GM18951 (cell line): ENCODE data around the gene GLIPR1.
"Not testable (repeated sequence)": the region's sequence is repeated elsewhere in the genome, so short reads cannot be mapped to it uniquely, and the experiment has no call there.

Experiments
- POLR2A ChIP-seq: IDR thresholded peaks from 4 replicates; pipeline ENCODE4 v1.6.1; 2011; ENCODE audit warnings: mild to moderate bottlenecking; ENCODE audit not compliant: insufficient read length, insufficient read depth; ENCODE audit errors: extremely low read depth
- in situ Hi-C: fragments of 300-500 bp; cut with MboI; formaldehyde crosslinking; loops from one replicate; pipeline ENCODE4 v1.12.0; 2022; ENCODE audit warnings: low sequenced_read_pairs, mixed read lengths, inconsistent platforms; ENCODE audit not compliant: unreplicated experiment

The GLIPR1 gene

GRCh38 chr12:75455839-75456238 is 24.7 kb upstream of the GLIPR1 start:
- TF ChIP-seq POLR2A = no peak
- in situ Hi-C loops = no loop called here

GRCh38 chr12:75457191-75457590 is 23.4 kb upstream of the GLIPR1 start:
- no peak for TF ChIP-seq POLR2A
- in situ Hi-C loops = no loop called here

- in situ Hi-C loops = not testable (repeated sequence)
These were observed 22.7 kb upstream of the GLIPR1 start for GRCh38 chr12:75457866-75458265.

GRCh38 chr12:75459755-75460154 is 20.8 kb upstream of the GLIPR1 start:
- in situ Hi-C loops = no loop called here

GRCh38 chr12:75460204-75460603 is 20.4 kb upstream of the GLIPR1 start:
- in situ Hi-C loops = no loop called here
- no peak for TF ChIP-seq POLR2A

More at GRCh38 chr12:75459755-75460154, 20.8 kb upstream of the GLIPR1 start:
- no peak for TF ChIP-seq POLR2A

- no peak for TF ChIP-seq POLR2A
- in situ Hi-C loops = no loop called here
These were observed 8.4 kb upstream of the GLIPR1 start for GRCh38 chr12:75471902-75472890.

- in situ Hi-C loops = no loop called here
- no peak for TF ChIP-seq POLR2A
These were observed 6.4 kb upstream of the GLIPR1 start for GRCh38 chr12:75474116-75474515.

GRCh38 chr12:75476071-75476470 is 4.5 kb upstream of the GLIPR1 start:
- in situ Hi-C loops = no loop called here
- no peak for TF ChIP-seq POLR2A

- in situ Hi-C loops = no loop called here
- no peak for TF ChIP-seq POLR2A
These were observed 3.4 kb upstream of the GLIPR1 start for GRCh38 chr12:75477137-75477536.

- no peak for TF ChIP-seq POLR2A
- in situ Hi-C loops = no loop called here
These were observed 2.3 kb upstream of the GLIPR1 start for GRCh38 chr12:75478116-75478794.

GRCh38 chr12:75479963-75480461 is 543 bp upstream of the GLIPR1 start:
- in situ Hi-C loops = loop anchor here (10.0 kb wide), 1 partner anchor 145 kb away; the partner anchor contains the start of genes CAPS2 and GLIPR1L1
- TF ChIP-seq POLR2A = no peak

- no peak for TF ChIP-seq POLR2A
- in situ Hi-C loops = loop anchor here (10.0 kb wide), 1 partner anchor 146 kb away; the partner anchor contains the start of genes CAPS2 and GLIPR1L1
These were observed 604 bp downstream of the GLIPR1 start for GRCh38 chr12:75481013-75481705.

GRCh38 chr12:75481774-75482173 is 1.2 kb downstream of the GLIPR1 start:
- TF ChIP-seq POLR2A = no peak
- in situ Hi-C loops = loop anchor here (10.0 kb wide), 1 partner anchor 147 kb away; the partner anchor contains the start of genes CAPS2 and GLIPR1L1
